NCI-H2171 (cell line): ENCODE data around the gene CNOT8.

Experiments used
- DNase-seq: peaks from one replicate; lab custom pipeline; 2025; lab: John Stamatoyannopoulos, UW

Gene CNOT8

GRCh38 chr5:154923441-154924430, 65.3 kb downstream of the CNOT8 start:
- no peak for DNase-seq
